ENCODE measurements around the gene UBE2QL1. TPM values are rescaled to one million over a fixed set of nuclear protein-coding genes. Genes with fewer than 3 reads are reported as not detected.

The UBE2QL1 gene
- total RNA-seq, 1 experiment from 2014 or later, result not detected

DNA sequence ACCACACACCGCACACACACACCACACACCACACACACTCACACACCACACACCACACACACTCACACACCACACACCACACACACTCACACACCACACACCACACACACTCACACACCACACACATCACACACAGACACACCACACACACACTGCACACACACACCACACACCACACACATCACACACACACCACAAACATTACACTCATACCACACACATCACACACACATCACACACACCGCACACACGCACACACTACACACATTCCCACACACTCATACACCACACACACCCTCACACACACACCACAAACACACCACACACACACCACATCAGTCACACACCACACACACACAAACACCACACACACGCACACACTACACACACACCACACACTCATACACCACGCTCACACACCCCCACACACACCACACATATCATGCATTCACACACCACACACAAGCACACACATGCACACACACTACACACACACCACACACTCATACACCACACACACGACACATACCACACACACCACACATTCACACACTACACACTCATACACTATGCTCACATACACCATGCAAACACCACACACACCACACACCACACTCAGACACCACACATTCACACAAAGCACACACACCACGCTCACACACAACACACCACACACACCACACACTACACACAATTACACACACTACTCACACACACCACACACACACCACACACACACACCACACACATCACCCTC lies 1.1 kb upstream of the UBE2QL1 start:
- ATAC-seq (no peak), DNase-seq (ENCODE audit: low read depth, low spot score) (no peak)
- Histone ChIP-seq H3K4me2 (ENCODE audit: low read length) (no peak overlapping the region), H3K4me3 (replicated peaks in 1 of 2; ENCODE audit: low read depth in 1 of 2, low read length in 2 of 2) (no peak overlapping the region), H3K36me3 (ENCODE audit: control insufficient read depth in 1 of 2, insufficient read depth in 2 of 2, low read length in 2 of 2) (no peaks in the 10 kb centered on the region), H3K9me2 (ENCODE audit: insufficient read depth) (no peaks in the 10 kb centered on the region), H3K27ac (ENCODE audit: low read depth, low read length) (no peak overlapping the region), H3K4me1 (ENCODE audit: control insufficient read depth in 1 of 2, insufficient read depth in 2 of 2, low read length in 2 of 2) (no peaks in the 10 kb centered on the region), H2AFZ (ENCODE audit: low read depth, low read length, poor library complexity, severe bottlenecking) (no peak overlapping the region), H3K79me2 (ENCODE audit: insufficient read depth, low read length) (no peaks in the 10 kb centered on the region), H3K9me3 (ENCODE audit: control insufficient read depth in 1 of 2, insufficient read depth in 1 of 2, low read depth in 1 of 2, low read length in 2 of 2) (peaks cover 0 to 11% of the 10 kb centered on the region in 2 experiments; a peak in 1 of 4 replicates), H3K9ac (ENCODE audit: low read length) (no peak overlapping the region), H4K20me1 (ENCODE audit: insufficient read depth) (no peaks in the 10 kb centered on the region), H3K27me3 (ENCODE audit: insufficient read depth, low read length) (peaks cover 22% of the 10 kb centered on the region)
- ChIA-PET POLR2A (no interaction called here), RAD21 (ENCODE audit: low non-redundant PET in 1 of 2, low total read pairs in 2 of 2, uncharacterized antibody in 2 of 2, unreplicated experiment in 2 of 2) (no interaction called here), CTCF (no interaction called here)
- intact Hi-C loops (cut with micrococcal nuclease), result no loop called here
- BruUV-seq (replicated peaks), result no TSS peak
- TF ChIP-seq SRF (IDR thresholded peaks at IDR 0.05; ENCODE audit: low read depth), result no peak
- TF ChIP-seq ELF1 (IDR thresholded peaks at IDR 0.05; ENCODE audit: borderline replicate concordance, low read depth), result no peak
- TF ChIP-seq YY1 (IDR thresholded peaks at IDR 0.05; ENCODE audit: extremely low read depth, insufficient replicate concordance, low read depth, low read length), result no peak
- TF ChIP-seq POLR2AphosphoS5 (IDR thresholded peaks at IDR 0.05; ENCODE audit: low read depth, low read length), result no peak
- no peak for TF ChIP-seq TCF7L2 (IDR thresholded peaks at IDR 0.05; ENCODE audit: borderline replicate concordance, extremely low read depth, insufficient read depth, insufficient read length)

GRCh38 chr5:6448141-6448491 lies 543 bp upstream of the UBE2QL1 start:
- no peak overlapping the region for H2AFZ ChIP-seq (ENCODE audit: low read depth, low read length, poor library complexity, severe bottlenecking)
- H3K9me3 ChIP-seq (ENCODE audit: control insufficient read depth in 1 of 2, insufficient read depth in 1 of 2, low read depth in 1 of 2, low read length in 2 of 2), result peaks cover 0 to 8% of the 10 kb centered on the region in 2 experiments; a peak in 1 of 4 replicates
- no peak overlapping the region for H3K4me2 ChIP-seq (ENCODE audit: low read length)
- no peak for TF ChIP-seq YY1 (IDR thresholded peaks at IDR 0.05; ENCODE audit: extremely low read depth, insufficient replicate concordance, low read depth, low read length)
- TF ChIP-seq SRF (IDR thresholded peaks at IDR 0.05; ENCODE audit: low read depth), result no peak
- no peak for TF ChIP-seq EGR1 (IDR thresholded peaks at IDR 0.05; ENCODE audit: low read depth)
- TF ChIP-seq CBX3 (IDR thresholded peaks at IDR 0.05; ENCODE audit: low read depth), result no peak
- no peak for TF ChIP-seq CTCF (IDR thresholded peaks at IDR 0.05 in 2 of 3, conservative IDR thresholded peaks at IDR 0.05 in 1 of 3; ENCODE audit: borderline replicate concordance in 1 of 3, insufficient read depth in 1 of 3, low read depth in 2 of 3, low read length in 2 of 3)
- TF ChIP-seq EZH2 (IDR thresholded peaks at IDR 0.05), result no peak
- TF ChIP-seq, protein P1, sequence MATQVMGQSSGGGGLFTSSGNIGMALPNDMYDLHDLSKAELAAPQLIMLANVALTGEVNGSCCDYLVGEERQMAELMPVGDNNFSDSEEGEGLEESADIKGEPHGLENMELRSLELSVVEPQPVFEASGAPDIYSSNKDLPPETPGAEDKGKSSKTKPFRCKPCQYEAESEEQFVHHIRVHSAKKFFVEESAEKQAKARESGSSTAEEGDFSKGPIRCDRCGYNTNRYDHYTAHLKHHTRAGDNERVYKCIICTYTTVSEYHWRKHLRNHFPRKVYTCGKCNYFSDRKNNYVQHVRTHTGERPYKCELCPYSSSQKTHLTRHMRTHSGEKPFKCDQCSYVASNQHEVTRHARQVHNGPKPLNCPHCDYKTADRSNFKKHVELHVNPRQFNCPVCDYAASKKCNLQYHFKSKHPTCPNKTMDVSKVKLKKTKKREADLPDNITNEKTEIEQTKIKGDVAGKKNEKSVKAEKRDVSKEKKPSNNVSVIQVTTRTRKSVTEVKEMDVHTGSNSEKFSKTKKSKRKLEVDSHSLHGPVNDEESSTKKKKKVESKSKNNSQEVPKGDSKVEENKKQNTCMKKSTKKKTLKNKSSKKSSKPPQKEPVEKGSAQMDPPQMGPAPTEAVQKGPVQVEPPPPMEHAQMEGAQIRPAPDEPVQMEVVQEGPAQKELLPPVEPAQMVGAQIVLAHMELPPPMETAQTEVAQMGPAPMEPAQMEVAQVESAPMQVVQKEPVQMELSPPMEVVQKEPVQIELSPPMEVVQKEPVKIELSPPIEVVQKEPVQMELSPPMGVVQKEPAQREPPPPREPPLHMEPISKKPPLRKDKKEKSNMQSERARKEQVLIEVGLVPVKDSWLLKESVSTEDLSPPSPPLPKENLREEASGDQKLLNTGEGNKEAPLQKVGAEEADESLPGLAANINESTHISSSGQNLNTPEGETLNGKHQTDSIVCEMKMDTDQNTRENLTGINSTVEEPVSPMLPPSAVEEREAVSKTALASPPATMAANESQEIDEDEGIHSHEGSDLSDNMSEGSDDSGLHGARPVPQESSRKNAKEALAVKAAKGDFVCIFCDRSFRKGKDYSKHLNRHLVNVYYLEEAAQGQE (IDR thresholded peaks at IDR 0.05; ENCODE audit: low read depth), result no peak
- no peak for TF ChIP-seq ZFX (IDR thresholded peaks at IDR 0.05)
- no peak for TF ChIP-seq ZNF274 (IDR thresholded peaks at IDR 0.05; ENCODE audit: low read depth, low read length)
- TF ChIP-seq RAD21 (IDR thresholded peaks at IDR 0.05; ENCODE audit: low read depth), result no peak
- TF ChIP-seq CEBPB (IDR thresholded peaks at IDR 0.05; ENCODE audit: low read depth), result no peak
- H3K9me2 ChIP-seq (ENCODE audit: insufficient read depth), result no peaks in the 10 kb centered on the region
- CTCF ChIA-PET, result no interaction called here
- H3K4me3 ChIP-seq (replicated peaks in 1 of 2; ENCODE audit: low read depth in 1 of 2, low read length in 2 of 2), result no peak overlapping the region
- POLR2A ChIA-PET, result no interaction called here
- H3K27ac ChIP-seq (ENCODE audit: low read depth, low read length), result no peak overlapping the region
- RAD21 ChIA-PET (ENCODE audit: low non-redundant PET in 1 of 2, low total read pairs in 2 of 2, uncharacterized antibody in 2 of 2, unreplicated experiment in 2 of 2), result no interaction called here
- no peak for DNase-seq (ENCODE audit: low read depth, low spot score)
- H3K36me3 ChIP-seq (ENCODE audit: control insufficient read depth in 1 of 2, insufficient read depth in 2 of 2, low read length in 2 of 2), result no peaks in the 10 kb centered on the region
- ATAC-seq, result no peak
- BruUV-seq (replicated peaks), result no TSS peak
- H3K79me2 ChIP-seq (ENCODE audit: insufficient read depth, low read length), result no peaks in the 10 kb centered on the region
- peaks cover 27% of the 10 kb centered on the region for H3K27me3 ChIP-seq (ENCODE audit: insufficient read depth, low read length)
- no peaks in the 10 kb centered on the region for H3K4me1 ChIP-seq (ENCODE audit: control insufficient read depth in 1 of 2, insufficient read depth in 2 of 2, low read length in 2 of 2)
- H4K20me1 ChIP-seq (ENCODE audit: insufficient read depth), result no peaks in the 10 kb centered on the region
- intact Hi-C loops (cut with micrococcal nuclease), result no loop called here
- no peak overlapping the region for H3K9ac ChIP-seq (ENCODE audit: low read length)

Measured in HCT116 (cell line).